ENCODE measurements around the gene SCGB1C2.

DNA sequence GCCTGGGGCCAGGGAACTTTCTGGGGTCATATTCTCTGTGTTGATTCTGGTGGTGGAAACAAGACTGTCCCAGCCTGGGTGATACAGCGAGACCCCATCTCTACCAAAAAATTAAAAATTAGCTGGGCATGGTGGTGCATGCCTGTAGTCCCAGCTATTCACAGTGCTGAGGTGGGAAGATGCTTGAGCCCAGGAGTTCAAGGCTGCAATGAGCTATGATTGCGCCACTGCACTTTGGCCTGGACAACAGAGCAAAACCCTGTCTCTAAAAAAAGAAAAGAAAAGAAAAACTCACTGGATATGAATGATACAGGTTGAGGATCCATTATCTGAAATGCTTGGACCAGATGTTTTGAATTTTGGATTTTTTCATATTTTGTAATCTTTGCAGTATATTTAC, 13.6 kb downstream of the SCGB1C2 start:
- TF ChIP-seq POLR2A (IDR thresholded peaks at IDR 0.05; ENCODE audit: low read depth, low read length) (no peak), POLR2AphosphoS5 (IDR thresholded peaks at IDR 0.05; ENCODE audit: low read depth, low read length) (no peak), TAF1 (IDR thresholded peaks at IDR 0.05; ENCODE audit: borderline replicate concordance, low read depth, low read length) (no peak)
